Prostate gland (tissue), 2 donors: ENCODE data around the gene RNASET2.
"Not testable (repeated sequence)": the region's sequence is repeated elsewhere in the genome, so short reads cannot be mapped to it uniquely, and the experiment has no call there.

ENCODE experiments used
- POLR2A ChIP-seq: fragments of 450-650 bp; IDR thresholded peaks from one replicate; pipeline ENCODE4 v1.6.1; 2016; ENCODE audit warnings: antibody characterized with exemption, mild to moderate bottlenecking
- POLR2AphosphoS5 ChIP-seq: sonication (generic); formaldehyde crosslinking; IDR thresholded peaks from one replicate; pipeline ENCODE4 v1.6.1; 2017; ENCODE audit warnings: antibody characterized with exemption
- TF ChIP-seq, protein P1 (sequence below), 4 experiments: fragments of 200-600 bp in 2 of 4; fragments of 450-650 bp in 2 of 4; sonication (generic) in 2 of 4; IDR thresholded peaks; 1 replicate in 3 of 4; 2 replicates in 1 of 4; pipeline ENCODE4 v1.5.1; 2016 to 2019; ENCODE audit warnings: antibody characterized with exemption in 4 of 4, mild to moderate bottlenecking in 2 of 4, moderate library complexity in 2 of 4

DNA sequence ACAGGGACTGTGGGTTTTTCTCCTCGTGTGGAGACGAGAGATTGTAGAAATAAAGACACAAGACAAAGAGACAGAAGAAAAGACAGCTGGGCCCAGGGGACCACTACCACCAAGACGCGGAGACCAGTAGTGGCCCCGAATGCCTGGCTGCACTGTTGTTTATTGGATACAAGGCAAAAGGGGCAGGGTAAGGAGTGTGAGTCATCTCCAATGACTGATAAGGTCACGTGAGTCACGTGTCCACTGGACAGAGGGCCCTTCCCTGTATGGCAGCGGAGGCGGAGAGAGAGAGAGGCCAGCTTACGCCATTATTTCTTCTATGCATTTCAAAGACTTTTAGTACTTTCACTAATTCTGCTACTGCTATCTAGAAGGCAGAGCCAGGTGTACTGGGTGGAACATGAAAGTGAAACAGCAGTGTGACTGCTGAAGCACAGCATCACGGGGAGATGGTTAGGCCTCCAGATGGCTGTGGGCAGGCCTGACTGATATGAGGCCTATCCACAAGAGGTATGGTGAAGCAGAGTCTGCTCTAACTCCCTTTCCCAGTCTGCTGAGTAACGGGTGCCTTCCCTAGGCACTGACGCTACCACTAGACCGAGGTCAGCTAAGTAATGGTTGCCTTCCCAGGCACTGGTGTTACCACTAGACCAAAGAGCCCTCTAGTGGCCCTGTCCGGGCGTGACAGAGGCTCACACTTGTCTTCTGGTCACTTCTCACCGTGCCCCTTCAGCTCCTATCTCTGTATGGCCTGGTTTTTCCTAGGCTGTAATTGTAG, 5.3 kb downstream of the RNASET2 start:
- not testable (repeated sequence) for TF ChIP-seq POLR2A, POLR2AphosphoS5
- TF ChIP-seq, protein P1, sequence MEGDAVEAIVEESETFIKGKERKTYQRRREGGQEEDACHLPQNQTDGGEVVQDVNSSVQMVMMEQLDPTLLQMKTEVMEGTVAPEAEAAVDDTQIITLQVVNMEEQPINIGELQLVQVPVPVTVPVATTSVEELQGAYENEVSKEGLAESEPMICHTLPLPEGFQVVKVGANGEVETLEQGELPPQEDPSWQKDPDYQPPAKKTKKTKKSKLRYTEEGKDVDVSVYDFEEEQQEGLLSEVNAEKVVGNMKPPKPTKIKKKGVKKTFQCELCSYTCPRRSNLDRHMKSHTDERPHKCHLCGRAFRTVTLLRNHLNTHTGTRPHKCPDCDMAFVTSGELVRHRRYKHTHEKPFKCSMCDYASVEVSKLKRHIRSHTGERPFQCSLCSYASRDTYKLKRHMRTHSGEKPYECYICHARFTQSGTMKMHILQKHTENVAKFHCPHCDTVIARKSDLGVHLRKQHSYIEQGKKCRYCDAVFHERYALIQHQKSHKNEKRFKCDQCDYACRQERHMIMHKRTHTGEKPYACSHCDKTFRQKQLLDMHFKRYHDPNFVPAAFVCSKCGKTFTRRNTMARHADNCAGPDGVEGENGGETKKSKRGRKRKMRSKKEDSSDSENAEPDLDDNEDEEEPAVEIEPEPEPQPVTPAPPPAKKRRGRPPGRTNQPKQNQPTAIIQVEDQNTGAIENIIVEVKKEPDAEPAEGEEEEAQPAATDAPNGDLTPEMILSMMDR (IDR thresholded peaks at IDR 0.05), result peak; percentile 15 to 71 (median 59)
